Activated naive CD4-positive, alpha-beta T cell treated with anti-CD3 and anti-CD28 coated beads, Interleukin-2, amount 10 ng/mL, durations not matched to agents 7 days and 5 days (primary cell): Measurements from ENCODE around the gene EIF1AY.

Experiments used
- CTCF ChIA-PET: fragments of 350-600 bp; sonication (Branson Sonifier 250); formaldehyde crosslinking; loops from one replicate; lab custom pipeline; 2021; ENCODE audit warnings: antibody characterized with exemption; lab: Charles Lee
- DNase-seq: peaks from one replicate; pipeline ENCODE4 v3.0.0-alpha.2; 2020
- H3K27ac Mint-ChIP-seq: one replicate; pipeline ENCODE4 v1.8.0; 2021; ENCODE audit warnings: mild to moderate bottlenecking, moderate library complexity, mixed read lengths
- H3K27me3 Mint-ChIP-seq: one replicate; pipeline ENCODE4 v1.8.0; 2021; ENCODE audit warnings: mild to moderate bottlenecking, mixed read lengths
- H3K36me3 Mint-ChIP-seq: one replicate; pipeline ENCODE4 v1.8.0; 2021; ENCODE audit warnings: mixed read lengths
- H3K4me1 Mint-ChIP-seq: one replicate; pipeline ENCODE4 v1.8.0; 2021; ENCODE audit warnings: mixed read lengths
- H3K4me3 Mint-ChIP-seq: one replicate; pipeline ENCODE4 v1.8.0; 2021; ENCODE audit warnings: mild to moderate bottlenecking, moderate library complexity, mixed read lengths
- H3K9me3 Mint-ChIP-seq: one replicate; pipeline ENCODE4 v1.8.0; 2021; ENCODE audit warnings: mixed read lengths

The EIF1AY gene

GRCh38 chrY:20581687-20582086 lies 6.1 kb downstream of the EIF1AY start:
- no peaks in the 10 kb centered on the region for H3K9me3 Mint-ChIP-seq

DNA sequence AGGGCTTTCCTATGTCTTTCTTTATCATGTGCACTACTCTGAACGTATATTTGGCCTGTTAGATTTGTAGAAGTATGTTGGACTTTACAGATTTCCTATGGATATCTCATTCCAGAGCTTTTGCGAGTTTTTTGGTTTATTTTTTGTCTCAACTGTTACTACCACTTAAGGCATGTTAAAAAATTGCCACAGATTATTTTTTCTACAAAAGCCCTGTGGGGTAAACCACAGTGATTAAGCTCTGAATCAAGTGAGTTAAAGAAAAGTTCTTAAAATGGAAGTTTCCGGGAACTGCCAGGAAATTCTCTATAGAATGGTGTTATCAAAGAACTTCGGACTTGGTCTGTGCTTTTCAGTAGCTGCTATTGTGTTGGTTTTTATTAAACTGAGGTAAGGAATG lies 10.6 kb downstream of the EIF1AY start:
- H3K4me1 Mint-ChIP-seq: peaks cover 7% of the 10 kb centered on the region
- H3K27me3 Mint-ChIP-seq: no peaks in the 10 kb centered on the region
- CTCF ChIA-PET: no interaction called here
- no peak for DNase-seq
- H3K27ac Mint-ChIP-seq: no peak overlapping the region
- H3K36me3 Mint-ChIP-seq: peaks cover 24% of the 10 kb centered on the region
- no peak overlapping the region for H3K4me3 Mint-ChIP-seq
- no peaks in the 10 kb centered on the region for H3K9me3 Mint-ChIP-seq

More at GRCh38 chrY:20581687-20582086, 6.1 kb downstream of the EIF1AY start:
- Mint-ChIP-seq H3K27ac (no peak overlapping the region), H3K4me1 (peaks cover 28% of the 10 kb centered on the region), H3K36me3 (peaks cover 25% of the 10 kb centered on the region), H3K4me3 (no peak overlapping the region), H3K27me3 (no peaks in the 10 kb centered on the region)
- CTCF ChIA-PET: no interaction called here
- no peak for DNase-seq
